Adrenal gland (tissue), 19 donors: ENCODE measurements around the gene DPEP3. TPM values are rescaled to one million over a fixed set of nuclear protein-coding genes. Genes with fewer than 3 reads are reported as not detected.

Experiments used
- DNase-seq, 7 donors: peaks; one replicate each; pipeline ENCODE4 v3.0.0-alpha.2; 2019 to 2020
- H3K27ac ChIP-seq, 5 donors: fragments of 200-600 bp; sonication (generic) in 4 of 5; 1 replicate in 3 of 5; 2 replicates in 2 of 5; pipeline versions ENCODE4 v1.5.1 to v1.8.0; 2016 to 2020; ENCODE audit warnings: mild to moderate bottlenecking in 1 of 5
- H3K27me3 ChIP-seq: fragments of 200-600 bp; 2 replicates; pipeline ENCODE4 v1.8.0; 2021
- H3K36me3 ChIP-seq, 2 donors: fragments of 200-600 bp; replicated peaks in 1 of 2; 1 replicate in 1 of 2; 2 replicates in 1 of 2; pipeline versions ENCODE4 v1.5.1 to v1.8.0; 2018 to 2022
- H3K4me1 ChIP-seq, 2 donors: fragments of 200-600 bp; replicated peaks in 1 of 2; 1 replicate in 1 of 2; 2 replicates in 1 of 2; pipeline versions ENCODE4 v1.5.1 to v1.8.0; 2018 to 2021
- H3K4me3 ChIP-seq, 4 donors: fragments of 200-600 bp; sonication (generic) in 3 of 4; one replicate each; pipeline ENCODE4 v1.5.1; 2016 to 2018
- H3K9me3 ChIP-seq, 3 donors: fragments of 200-600 bp; sonication (generic) in 1 of 3; replicated peaks in 1 of 3; 1 replicate in 2 of 3; 2 replicates in 1 of 3; pipeline versions ENCODE4 v1.5.1 to v1.8.0; 2016 to 2021
- CTCF ChIP-seq, 6 experiments: fragments of 450-650 bp in 4 of 6; fragments of 200-600 bp in 2 of 6; sonication (generic) in 1 of 6; IDR thresholded peaks; 1 replicate in 5 of 6; 2 replicates in 1 of 6; pipeline versions ENCODE4 v1.5.1 to v1.8.0; 2016 to 2021; ENCODE audit warnings: antibody characterized with exemption in 6 of 6, mild to moderate bottlenecking in 2 of 6, moderate library complexity in 1 of 6
- POLR2A ChIP-seq, 2 donors: fragments of 450-650 bp; IDR thresholded peaks; one replicate each; pipeline ENCODE4 v1.6.1; 2017; ENCODE audit warnings: antibody characterized with exemption in 2 of 2, mild to moderate bottlenecking in 2 of 2, moderate library complexity in 1 of 2
- WGBS, 4 donors: extraction: QIAGEN DNeasy Blood & Tissue Kit in 2 of 4; methylation state at CpG; one replicate each; pipeline versions ENCODE4 v1.1.5 to v1.1.7; 2013 to 2017; 5-methylcytosine and 5-hydroxymethylcytosine counted together
- intact Hi-C, 2 donors: fragments of 100-400 bp; cut with DNase I; formaldehyde crosslinking; loops; one replicate each; pipeline versions ENCODE4 v1.14.1 to v1.15.0; 2022 to 2023
- long read RNA-seq, 10 donors: library from polyadenylated mRNA in 3 of 10; unstranded in 2 of 10; stranded (forward) in 1 of 10; transcript quantifications; one replicate each; pipeline ENCODE4 v2.0.0 and lab custom pipeline, GENCODE V29; 2021 to 2026
- polyA plus RNA-seq, 3 donors: library from polyadenylated mRNA; stranded (reverse); fragments of 200-250 nt in 2 of 3; fragments of 350-450 nt in 1 of 3; fragmentation: Illumina TruSeq in 1 of 3; extraction: RNeasy Lipid Tissue Mini Kit (QIAGEN cat#74804) in 1 of 3; gene quantifications; one replicate each; pipeline ENCODE4 v1.2.3, GENCODE V29; 2013 to 2014
- total RNA-seq, 9 donors: library from RNA; depleted of rRNA in 4 of 9; stranded (reverse); fragments of >200 nt in 4 of 9; fragments of 120-200 nt in 1 of 9; fragmentation: NEBNext Ultra II Directional in 1 of 9; extraction: Animal tissue kit (Norgen Biotek cat#: 25700) in 1 of 9; gene quantifications; one replicate each; pipeline versions ENCODE4 v1.1.0 to v1.2.4, GENCODE V29; 2013 to 2023
- donor health status: healthy with polysubstance abuse.
- donor health status: Bipolar disorder and iron deficiency.
- donor health status: DM: yes; HTN: yes; CAD: no.
- donor health status: DM: no; HTN: no; CAD: no.
- donor health status: DM: no; HTN: no; CAD: no.
- donor health status: DM: yes; HTN: yes; CAD: no.

Gene DPEP3
- under 1 TPM in 1 of 9 donors, not detected in 8; 0.11 TPM for total RNA-seq
- under 1 TPM; 0.07 to 0.32 (median 0.11) TPM for polyA plus RNA-seq
- long read RNA-seq, donor 1: 0 reads
- long read RNA-seq, donor 2: 0 reads
- long read RNA-seq, donor 3: 0 reads
- long read RNA-seq, donor 4: 0 reads
- long read RNA-seq, donor 5: 0 reads
- long read RNA-seq, donor 6: 0 reads
- long read RNA-seq, donor 7: 0 reads
- long read RNA-seq, donor 8, partial matches to known transcripts: 0 of 1 reads
- long read RNA-seq, donor 8, other reads (novel, unspliced or antisense): 0 of 1 reads
- long read RNA-seq, donor 9: 0 reads
- long read RNA-seq, donor 10: 0 reads

GRCh38 chr16:67979955-67980678, at the start of gene DPEP3:
Gene DPEP3 (minus strand): TSS chr16:67980499. CDS start chr16:67980380, 119 bp downstream.
- H3K4me1 ChIP-seq: peaks cover 0 to 15% of the 10 kb centered on the region in 2 donors
- H3K27me3 ChIP-seq: no peaks in the 10 kb centered on the region
- TF ChIP-seq POLR2A (IDR thresholded peaks at IDR 0.05): no peak
- TF ChIP-seq CTCF (IDR thresholded peaks at IDR 0.05): no peak
- 66 to 94% (median 78%) methylated on average over 28 to 62 of the region's 62 CpGs for WGBS, 4 donors
- H3K36me3 ChIP-seq: no peaks in the 10 kb centered on the region
- intact Hi-C loops: loop anchor here (5.0 to 10.0 kb wide), 2 partner anchors 245 to 483 kb away; no protein-coding TSS in a partner anchor
- H3K27ac ChIP-seq: no peak within 1 kb of the TSS
- DNase-seq: no peak
- no peak within 1 kb of the TSS for H3K4me3 ChIP-seq
- H3K9me3 ChIP-seq: no peaks in the 10 kb centered on the region

GRCh38 chr16:68028996-68029395, 48.7 kb upstream of the DPEP3 start:
- Histone ChIP-seq H3K36me3 (no peaks in the 10 kb centered on the region), H3K9me3 (no peaks in the 10 kb centered on the region), H3K4me3 (no peak overlapping the region), H3K27me3 (no peaks in the 10 kb centered on the region), H3K4me1 (peaks cover under 1 to 6% of the 10 kb centered on the region in 2 donors), H3K27ac (no peak overlapping the region)
- DNase-seq: no peak
- intact Hi-C loops: no loop called here
- 93 to 98% (median 93%) methylated on average over 3 of the region's 3 CpGs for WGBS, 4 donors
- TF ChIP-seq POLR2A (IDR thresholded peaks at IDR 0.05): no peak

- peak within 1 kb of the TSS in 4 of 5 donors; percentile 80 to 91 (median 86) for H3K27ac ChIP-seq
- DNase-seq: peak; percentile 88 to 98 (median 93)
- H3K27me3 ChIP-seq: no peaks in the 10 kb centered on the region
- H3K36me3 ChIP-seq: no peaks in the 10 kb centered on the region
- peak within 1 kb of the TSS; percentile 62 to 98 (median 96) for H3K4me3 ChIP-seq
- WGBS, 4 donors: 0% methylated on average over 6 to 84 of the region's 84 CpGs
- intact Hi-C loops: no loop called here
- H3K4me1 ChIP-seq: peaks cover 13 to 30% of the 10 kb centered on the region in 2 donors
- TF ChIP-seq CTCF (IDR thresholded peaks at IDR 0.05) (no peak), POLR2A (IDR thresholded peaks at IDR 0.05) (peak; percentile 26 to 65)
- H3K9me3 ChIP-seq: no peaks in the 10 kb centered on the region
These were observed 42.6 kb upstream of the DPEP3 start, which contains the start of the genes DDX28 and DUS2 for GRCh38 chr16:68022728-68023537. Gene DDX28 (minus strand): TSS chr16:68023232. CDS start chr16:68023202, 30 bp downstream. Gene DUS2 (plus strand): TSS chr16:68023284. CDS start chr16:68038024, 14,740 bp downstream.

- Histone ChIP-seq H3K27ac (peak overlapping the region in 4 of 5 donors; percentile 80 to 91 (median 86)), H3K4me3 (peak overlapping the region; percentile 62 to 98 (median 96)), H3K9me3 (no peaks in the 10 kb centered on the region), H3K27me3 (no peaks in the 10 kb centered on the region), H3K4me1 (peaks cover 13 to 30% of the 10 kb centered on the region in 2 donors), H3K36me3 (no peaks in the 10 kb centered on the region)
- TF ChIP-seq CTCF (IDR thresholded peaks at IDR 0.05) (no peak), POLR2A (IDR thresholded peaks at IDR 0.05) (no peak)
- peak in 1 of 7 donors; percentile 17 for DNase-seq
- intact Hi-C loops: no loop called here
- 1 to 20% (median 9%) methylated on average over 12 to 19 of the region's 19 CpGs for WGBS, 4 donors
These were observed 42.0 kb upstream of the DPEP3 start for GRCh38 chr16:68022278-68022727.
